Ovary (tissue), 3 donors: ENCODE results near the gene SV2B.

Experiments used
- CTCF ChIP-seq, 3 donors: fragments of 450-650 bp in 2 of 3; fragments of 200-600 bp in 1 of 3; IDR thresholded peaks; one replicate each; pipeline versions ENCODE4 v1.5.1 to v1.8.0; 2016 to 2022; ENCODE audit warnings: antibody characterized with exemption in 3 of 3, mild to moderate bottlenecking in 1 of 3
- EP300 ChIP-seq: sonication (generic); formaldehyde crosslinking; IDR thresholded peaks from one replicate; pipeline ENCODE4 v1.6.1; 2017; ENCODE audit warnings: antibody characterized with exemption
- POLR2A ChIP-seq: fragments of 450-650 bp; IDR thresholded peaks from one replicate; pipeline ENCODE4 v1.6.1; 2017; ENCODE audit warnings: antibody characterized with exemption, mild to moderate bottlenecking, moderate library complexity
- donor health status: DM: no; HTN: no; CAD: no.

- TF ChIP-seq CTCF (IDR thresholded peaks at IDR 0.05) (no peak), POLR2A (no peak), EP300 (no peak)
Measured at GRCh38 chr15:91216000-91216399, 115.9 kb downstream of the SV2B start.
